Gastroesophageal sphincter (tissue), 4 donors: ENCODE results near the gene CCL4L2. TPM values are rescaled to one million over a fixed set of nuclear protein-coding genes. Genes with fewer than 3 reads are reported as not detected.
"Not testable (repeated sequence)": the region's sequence is repeated elsewhere in the genome, so short reads cannot be mapped to it uniquely, and the experiment has no call there.

Source experiments
- ATAC-seq: fragments of 150-250 bp; one replicate; pipeline ENCODE4 v1.9.1; 2016; ENCODE audit warnings: mild to moderate bottlenecking, moderate library complexity
- H3K27ac ChIP-seq, 4 donors: fragments of 200-600 bp; sonication (generic) in 3 of 4; 1 replicate in 3 of 4; 2 replicates in 1 of 4; pipeline ENCODE4 v1.5.1; 2016 to 2019
- H3K27me3 ChIP-seq: fragments of 200-600 bp; sonication (generic); one replicate; pipeline ENCODE4 v1.5.1; 2019
- H3K36me3 ChIP-seq, 2 donors: fragments of 200-600 bp; sonication (generic); one replicate each; pipeline ENCODE4 v1.5.1; 2019; ENCODE audit warnings: control low read depth in 1 of 2
- H3K4me1 ChIP-seq, 3 donors: fragments of 200-600 bp; sonication (generic); 1 replicate in 2 of 3; 2 replicates in 1 of 3; pipeline ENCODE4 v1.5.1; 2016 to 2019; ENCODE audit warnings: control low read depth in 2 of 3
- H3K4me3 ChIP-seq, 2 donors: fragments of 200-600 bp; sonication (generic); one replicate each; pipeline ENCODE4 v1.5.1; 2019; ENCODE audit warnings: mild to moderate bottlenecking in 1 of 2, moderate library complexity in 1 of 2
- H3K9me3 ChIP-seq, 3 donors: fragments of 200-600 bp; sonication (generic); one replicate each; pipeline ENCODE4 v1.5.1; 2017 to 2019; ENCODE audit warnings: control low read depth in 2 of 3
- EP300 ChIP-seq: sonication (generic); formaldehyde crosslinking; IDR thresholded peaks from one replicate; pipeline ENCODE4 v1.6.1; 2017; ENCODE audit warnings: antibody characterized with exemption, mild to moderate bottlenecking
- POLR2A ChIP-seq, 2 donors: fragments of 450-650 bp; IDR thresholded peaks; one replicate each; pipeline ENCODE4 v1.6.1; 2017; ENCODE audit warnings: antibody characterized with exemption in 2 of 2, mild to moderate bottlenecking in 2 of 2, moderate library complexity in 1 of 2
- POLR2AphosphoS5 ChIP-seq: sonication (generic); formaldehyde crosslinking; IDR thresholded peaks from one replicate; pipeline ENCODE4 v1.6.1; 2017; ENCODE audit warnings: antibody characterized with exemption
- WGBS, 2 donors: methylation state at CpG; one replicate each; pipeline ENCODE4 v1.1.5; 2018; ENCODE audit warnings: low coverage in 1 of 2; 5-methylcytosine and 5-hydroxymethylcytosine counted together
- total RNA-seq, 4 donors: library from RNA; depleted of rRNA; stranded (reverse); fragments of >200 nt; gene quantifications; one replicate each; pipeline ENCODE4 v1.1.0, GENCODE V29; 2016
- TF ChIP-seq, protein P1 (sequence below), 4 experiments: fragments of 200-600 bp in 2 of 4; fragments of 450-650 bp in 2 of 4; sonication (generic) in 1 of 4; IDR thresholded peaks; one replicate each; pipeline ENCODE4 v1.5.1; 2017 to 2019; ENCODE audit warnings: antibody characterized with exemption in 4 of 4, mild to moderate bottlenecking in 2 of 4, moderate library complexity in 2 of 4

The CCL4L2 gene
- total RNA-seq, 4 donors from 2014 or later, result 0.69 TPM; not detected in 3

DNA sequence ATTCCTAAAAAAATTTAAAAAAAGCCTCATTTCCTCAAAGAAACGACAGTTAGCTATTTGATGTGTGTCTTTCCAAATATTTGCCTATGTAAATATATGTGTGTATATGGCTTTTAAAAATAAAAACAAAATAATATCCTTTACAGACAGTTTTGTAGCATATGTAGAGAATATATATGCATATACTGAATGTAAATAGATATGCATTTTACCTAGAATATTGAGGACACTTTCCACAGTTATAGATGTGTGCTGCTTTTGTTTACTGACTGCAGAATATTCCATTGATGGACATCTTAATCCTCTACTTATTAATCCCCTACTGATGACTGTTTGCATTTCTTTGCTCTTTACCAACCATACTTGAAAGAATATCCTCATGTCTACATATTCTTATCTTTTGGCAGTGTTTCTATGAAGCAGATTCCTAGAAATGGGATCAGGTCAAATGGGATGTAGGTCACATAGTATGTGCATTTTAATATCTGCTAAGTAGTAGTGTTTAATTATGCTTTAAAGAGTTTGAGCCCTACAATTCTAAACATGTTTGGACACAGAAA is 17.6 kb upstream of the CCL4L2 start:
- H3K27ac ChIP-seq, result no peak overlapping the region

DNA sequence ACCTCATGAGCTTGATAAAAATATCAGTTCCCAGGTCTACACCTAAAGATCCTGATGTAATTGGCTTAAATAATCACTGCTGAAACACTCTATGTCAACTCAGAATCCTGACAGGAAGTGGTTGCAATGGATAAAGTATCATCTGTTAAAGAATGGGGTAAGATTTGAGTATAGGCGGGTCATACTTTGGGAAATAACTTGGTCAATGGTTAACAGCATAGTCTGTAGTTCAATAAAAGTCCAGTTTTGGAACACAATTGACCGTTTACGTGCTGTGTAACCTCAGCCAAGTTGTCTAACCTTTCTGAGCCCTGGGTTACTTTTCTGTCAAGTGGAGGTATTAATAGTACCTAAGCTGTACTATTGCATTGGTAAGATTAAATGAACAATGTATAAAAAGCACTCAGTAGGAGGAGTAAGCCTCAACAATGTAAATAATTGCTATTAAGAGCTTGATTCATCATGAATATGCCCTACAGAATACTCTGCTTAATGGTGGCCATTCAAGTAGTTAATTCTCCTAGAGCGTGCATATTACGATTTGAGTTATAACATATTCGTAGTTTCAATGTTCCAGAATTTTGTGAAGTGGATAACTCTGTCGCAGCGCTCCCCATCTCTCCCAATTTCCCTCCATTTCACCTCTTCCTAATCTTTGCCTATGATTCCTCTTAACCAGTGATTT is 16.6 kb upstream of the CCL4L2 start:
- H3K27ac ChIP-seq, ATAC-seq, H3K9me3 ChIP-seq, H3K4me1 ChIP-seq, H3K4me3 ChIP-seq, H3K36me3 ChIP-seq: not testable (repeated sequence)
- H3K27me3 ChIP-seq, result peaks cover 35% of the 10 kb centered on the region
- 97 to 98% methylated on average over 5 to 6 of the region's 8 CpGs for WGBS, 2 donors

More for the DNA sequence above, 17.6 kb upstream of the CCL4L2 start:
- Histone ChIP-seq H3K27me3 (peaks cover 28% of the 10 kb centered on the region), H3K36me3 (no peaks in the 10 kb centered on the region), H3K4me3 (no peak overlapping the region), H3K4me1 (no peaks in the 10 kb centered on the region), H3K9me3 (no peaks in the 10 kb centered on the region)
- ATAC-seq, result no peak
- WGBS, 2 donors, result 38 to 71% methylated on average over 1 of the region's 1 CpG
- TF ChIP-seq POLR2A (IDR thresholded peaks at IDR 0.05) (no peak), EP300 (no peak), POLR2AphosphoS5 (no peak)
- TF ChIP-seq, protein P1, sequence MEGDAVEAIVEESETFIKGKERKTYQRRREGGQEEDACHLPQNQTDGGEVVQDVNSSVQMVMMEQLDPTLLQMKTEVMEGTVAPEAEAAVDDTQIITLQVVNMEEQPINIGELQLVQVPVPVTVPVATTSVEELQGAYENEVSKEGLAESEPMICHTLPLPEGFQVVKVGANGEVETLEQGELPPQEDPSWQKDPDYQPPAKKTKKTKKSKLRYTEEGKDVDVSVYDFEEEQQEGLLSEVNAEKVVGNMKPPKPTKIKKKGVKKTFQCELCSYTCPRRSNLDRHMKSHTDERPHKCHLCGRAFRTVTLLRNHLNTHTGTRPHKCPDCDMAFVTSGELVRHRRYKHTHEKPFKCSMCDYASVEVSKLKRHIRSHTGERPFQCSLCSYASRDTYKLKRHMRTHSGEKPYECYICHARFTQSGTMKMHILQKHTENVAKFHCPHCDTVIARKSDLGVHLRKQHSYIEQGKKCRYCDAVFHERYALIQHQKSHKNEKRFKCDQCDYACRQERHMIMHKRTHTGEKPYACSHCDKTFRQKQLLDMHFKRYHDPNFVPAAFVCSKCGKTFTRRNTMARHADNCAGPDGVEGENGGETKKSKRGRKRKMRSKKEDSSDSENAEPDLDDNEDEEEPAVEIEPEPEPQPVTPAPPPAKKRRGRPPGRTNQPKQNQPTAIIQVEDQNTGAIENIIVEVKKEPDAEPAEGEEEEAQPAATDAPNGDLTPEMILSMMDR (IDR thresholded peaks at IDR 0.05), result no peak

DNA sequence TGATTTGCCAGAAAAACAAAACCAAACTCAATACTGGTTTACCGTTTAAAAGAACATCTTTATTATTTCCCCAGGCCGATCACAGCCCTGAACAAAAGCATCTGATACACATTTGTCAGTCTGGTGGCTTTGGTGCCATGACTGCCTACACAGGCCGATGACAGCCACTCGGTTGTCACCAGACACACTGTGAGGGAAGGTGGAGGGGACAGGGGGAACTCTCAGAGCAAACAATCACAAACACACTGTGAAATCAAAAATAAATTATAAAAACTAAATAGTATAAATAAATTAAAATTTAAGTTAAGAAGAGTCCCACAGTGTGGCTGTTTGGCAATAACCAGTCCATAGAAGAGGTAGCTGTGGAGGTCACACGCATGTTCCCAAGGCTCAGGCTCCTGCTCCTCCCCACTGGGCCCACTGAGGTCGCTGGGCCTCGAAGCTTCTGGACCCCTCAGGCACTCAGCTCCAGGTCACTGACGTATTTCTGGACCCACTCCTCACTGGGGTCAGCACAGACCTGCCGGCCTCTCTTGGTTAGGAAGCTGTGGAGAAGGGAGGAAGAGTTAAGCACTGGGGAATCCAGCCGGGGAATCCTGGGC is 15.9 kb upstream of the CCL4L2 start:
- not testable (repeated sequence) for H3K9me3 ChIP-seq, H3K27ac ChIP-seq, H3K4me3 ChIP-seq, H3K4me1 ChIP-seq, ATAC-seq, H3K36me3 ChIP-seq
- 60 to 91% methylated on average over 1 to 4 of the region's 10 CpGs for WGBS, 2 donors
- H3K27me3 ChIP-seq, result peaks cover 35% of the 10 kb centered on the region

DNA sequence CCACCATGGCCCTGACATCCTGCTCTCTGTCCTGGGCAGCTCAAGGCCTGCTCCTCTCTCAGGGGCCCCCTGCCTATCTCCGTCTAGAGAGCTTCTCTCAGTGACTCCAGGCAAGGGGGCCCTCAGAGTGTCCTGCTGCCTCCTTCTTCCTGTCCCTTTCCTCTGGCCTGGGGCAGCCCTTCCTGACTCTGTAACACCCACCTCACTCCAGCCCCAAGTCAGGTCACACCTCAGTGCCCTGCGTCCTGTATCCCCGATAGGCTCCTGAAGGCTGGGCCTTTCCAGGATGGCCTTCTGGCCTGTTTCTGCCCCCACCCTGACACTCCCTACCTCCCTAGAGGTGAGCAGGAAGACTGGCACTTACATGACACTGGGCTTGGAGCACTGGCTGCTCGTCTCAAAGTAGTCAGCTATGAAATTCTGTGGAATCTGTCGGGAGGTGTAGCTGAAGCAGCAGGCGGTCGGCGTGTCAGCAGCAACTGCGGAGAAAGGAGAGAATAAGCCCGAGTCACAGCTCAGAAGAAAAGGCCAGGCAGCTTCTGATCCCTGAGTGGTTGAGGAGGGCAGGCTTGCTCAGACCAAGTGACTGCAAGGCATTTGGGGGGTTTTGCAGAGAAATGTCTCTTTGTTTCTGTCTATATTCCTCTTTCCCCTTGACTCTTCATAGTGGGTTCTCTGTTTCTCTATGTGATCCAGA is 15.3 kb upstream of the CCL4L2 start:
- Histone ChIP-seq H3K27ac (no peak overlapping the region), H3K36me3 (no peaks in the 10 kb centered on the region), H3K27me3 (peaks cover 35% of the 10 kb centered on the region), H3K9me3 (no peaks in the 10 kb centered on the region), H3K4me1 (no peaks in the 10 kb centered on the region), H3K4me3 (no peak overlapping the region)
- TF ChIP-seq EP300 (no peak), POLR2AphosphoS5 (no peak), POLR2A (IDR thresholded peaks at IDR 0.05) (no peak)
- TF ChIP-seq, protein P1 (IDR thresholded peaks at IDR 0.05), result no peak
- WGBS, 2 donors, result 48 to 67% methylated on average over 4 to 6 of the region's 10 CpGs
- ATAC-seq, result no peak

DNA sequence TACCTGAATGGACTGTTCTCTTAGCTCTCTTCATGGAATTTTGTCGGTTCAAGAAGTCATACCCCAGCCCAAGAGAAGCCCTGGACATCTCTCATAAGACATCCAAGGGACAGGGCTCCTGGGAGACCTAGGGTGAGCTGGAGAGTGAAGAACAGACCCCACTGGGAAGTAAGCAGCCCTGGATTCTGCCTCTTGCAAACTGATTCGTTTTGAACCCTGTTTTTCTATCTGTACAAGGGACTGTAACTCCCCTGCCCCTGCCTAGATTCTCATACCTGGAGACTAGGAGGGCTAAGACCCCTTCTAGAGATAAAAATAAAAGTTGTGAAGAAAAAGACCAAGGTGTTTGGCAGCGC is 14.8 kb upstream of the CCL4L2 start:
- no peaks in the 10 kb centered on the region for H3K4me1 ChIP-seq
- TF ChIP-seq POLR2A (IDR thresholded peaks at IDR 0.05), result no peak
- no peak for TF ChIP-seq POLR2AphosphoS5
- TF ChIP-seq EP300, result no peak
- TF ChIP-seq, protein P1 (IDR thresholded peaks at IDR 0.05), result no peak
- H3K9me3 ChIP-seq, result no peaks in the 10 kb centered on the region
- no peak for ATAC-seq
- H3K36me3 ChIP-seq, result no peaks in the 10 kb centered on the region
- no peak overlapping the region for H3K4me3 ChIP-seq
- H3K27ac ChIP-seq, result no peak overlapping the region
- 72 to 80% methylated on average over 2 to 3 of the region's 3 CpGs for WGBS, 2 donors
- peaks cover 35% of the 10 kb centered on the region for H3K27me3 ChIP-seq
